K562 (cell line): ENCODE measurements around the gene MYBPH. TPM values are rescaled to one million over a fixed set of nuclear protein-coding genes. Genes with fewer than 3 reads are reported as not detected.

ENCODE experiments used
- ATAC-seq: fragments of 200-7000 bp; cut with Tn5 transposase; 3 replicates; pipeline ENCODE4 v1.9.1; 2020; ENCODE audit warnings: moderate library complexity
- BruUV-seq: library from RNA; stranded (reverse); fragments of 400-500 nt; replicated peaks from 2 replicates; lab custom pipeline; 2021; lab: Mats Ljungman, UMichigan
- CTCF ChIA-PET: fragments of 300-600 bp; formaldehyde crosslinking; extraction: SDS; loops from one replicate; lab custom pipeline; 2021; ENCODE audit warnings: low intra/inter-chr PET ratio; lab: Yijun Ruan, JAX
- POLR2A ChIA-PET: fragments of 300-600, 350-650 bp; sonication (Branson Sonifier 250); formaldehyde crosslinking; extraction: SDS; loops from one replicate; lab custom pipeline; 2021; ENCODE audit warnings: antibody characterized with exemption, inconsistent platforms; lab: Yijun Ruan, JAX
- DNase-seq, 4 experiments: peaks; one replicate each; pipeline versions ENCODE4 v3.0.0 to v3.0.0-alpha.2; 2011 to 2018; ENCODE audit warnings: low spot score in 3 of 4, mixed read lengths in 3 of 4; ENCODE audit errors: extremely low read depth in 1 of 4
- FAIRE-seq: peaks from 2 replicates; lab custom pipeline; 2011; peaks lifted over from hg19 to GRCh38; lab: Jason Lieb, UNC
- H2AFZ ChIP-seq: 2 replicates; pipeline ENCODE4 v1.6.0; 2011; ENCODE audit warnings: low read depth, low read length, control low read depth, inconsistent platforms
- H3K27ac ChIP-seq: fragments of 200-600 bp; 3 replicates; pipeline ENCODE4 v1.8.0; 2011; ENCODE audit warnings: low read depth, mild to moderate bottlenecking, control low read depth, inconsistent platforms, low read length, moderate library complexity, mixed read lengths; ENCODE audit errors: extremely low read depth
- H3K27me3 ChIP-seq, 2 experiments: fragments of 300-600 bp in 1 of 2; 2 replicates in 1 of 2; 3 replicates in 1 of 2; pipeline versions ENCODE4 v1.6.0 to v1.8.0; 2011; ENCODE audit warnings: inconsistent platforms in 2 of 2, low read length in 2 of 2, mild to moderate bottlenecking in 1 of 2, mixed read lengths in 1 of 2, moderate library complexity in 1 of 2; ENCODE audit not compliant: control insufficient read depth in 2 of 2, insufficient read depth in 2 of 2
- H3K36me3 ChIP-seq: fragments of 300-600 bp; 3 replicates; pipeline ENCODE4 v1.8.0; 2011; ENCODE audit warnings: mild to moderate bottlenecking, low read length, inconsistent platforms; ENCODE audit not compliant: control insufficient read depth, insufficient read depth
- H3K4me1 ChIP-seq, 2 experiments: fragments of 200-600 bp in 1 of 2; replicated peaks in 1 of 2; 2 replicates in 1 of 2; 3 replicates in 1 of 2; pipeline versions ENCODE4 v1.5.1 to v1.8.0; 2011; ENCODE audit warnings: inconsistent platforms in 2 of 2, low read length in 2 of 2, mild to moderate bottlenecking in 1 of 2, mixed read lengths in 1 of 2, moderate library complexity in 1 of 2; ENCODE audit not compliant: control insufficient read depth in 2 of 2, insufficient read depth in 2 of 2
- H3K4me2 ChIP-seq: 2 replicates; pipeline ENCODE4 v1.6.1; 2011; ENCODE audit warnings: low read length, control low read depth, inconsistent platforms, mixed read lengths; ENCODE audit not compliant: insufficient read depth
- H3K4me3 ChIP-seq: fragments of 200-600 bp; sonication (generic), shearing (Covaris generic); 2 replicates; pipeline ENCODE4 v1.5.1; 2016; ENCODE audit warnings: control low read depth, inconsistent platforms
- H3K79me2 ChIP-seq: fragments of 200-600 bp; 3 replicates; pipeline ENCODE4 v1.8.0; 2011; ENCODE audit warnings: low read length, inconsistent platforms; ENCODE audit not compliant: control insufficient read depth, insufficient read depth
- H3K9ac ChIP-seq, 2 experiments: 2 replicates each; pipeline versions ENCODE4 v1.6.0 to v1.6.1; 2011; ENCODE audit warnings: low read depth in 2 of 2, low read length in 2 of 2, control low read depth in 1 of 2, inconsistent platforms in 1 of 2, mild to moderate bottlenecking in 1 of 2, mixed read lengths in 1 of 2; ENCODE audit not compliant: insufficient read depth in 1 of 2
- H3K9me1 ChIP-seq: one replicate; pipeline ENCODE4 v1.6.0; 2011; ENCODE audit warnings: inconsistent platforms, mild to moderate bottlenecking, low read length, moderate library complexity; ENCODE audit not compliant: control insufficient read depth, insufficient read depth
- H3K9me3 ChIP-seq: replicated peaks from 2 replicates; pipeline ENCODE4 v1.5.1; 2011; ENCODE audit warnings: low read depth, low read length, inconsistent platforms; ENCODE audit not compliant: control insufficient read depth, insufficient read depth
- H4K20me1 ChIP-seq: replicated peaks from 2 replicates; pipeline ENCODE4 v1.6.1; 2011; ENCODE audit warnings: low read length, inconsistent platforms, mixed read lengths; ENCODE audit not compliant: control insufficient read depth, insufficient read depth
- MYBL2 ChIP-seq, 2 experiments: fragments of 450-650 bp in 1 of 2; sonication (generic) in 1 of 2; formaldehyde crosslinking in 1 of 2; IDR thresholded peaks; 2 replicates each; pipeline versions ENCODE4 v1.6.1 to v1.8.1; 2017 to 2022; ENCODE audit warnings: borderline replicate concordance in 1 of 2, inconsistent platforms in 1 of 2, low read depth in 1 of 2, mild to moderate bottlenecking in 1 of 2, missing genetic modification reagents in 1 of 2, moderate library complexity in 1 of 2
- RBM34 ChIP-seq: fragments of 200-400 bp; formaldehyde crosslinking; IDR thresholded peaks from 2 replicates; pipeline ENCODE4 v1.6.1; 2018; ENCODE audit warnings: low read length, borderline replicate concordance; ENCODE audit not compliant: insufficient read depth
- RNF2 ChIP-seq: sonication (generic); IDR thresholded peaks from 2 replicates; pipeline ENCODE4 v1.6.1; 2016
- SP2 ChIP-seq: IDR thresholded peaks from 2 replicates; pipeline ENCODE4 v1.6.1; 2011; ENCODE audit warnings: mild to moderate bottlenecking, low read depth, low read length, moderate library complexity; ENCODE audit not compliant: poor library complexity, severe bottlenecking; ENCODE audit errors: extremely low read depth
- SRSF9 ChIP-seq: fragments of 200-400 bp; formaldehyde crosslinking; IDR thresholded peaks from 2 replicates; pipeline ENCODE4 v1.6.1; 2017; ENCODE audit warnings: low read depth, low read length, borderline replicate concordance
- WGBS: fragments of 100-300 bp; shearing (Covaris generic); methylation state at CpG from one replicate; pipeline ENCODE4 v1.1.6; 2016; ENCODE audit warnings: low coverage, mixed read lengths; ENCODE audit not compliant: insufficient coverage; ENCODE audit errors: missing lambda C conversion rate; 5-methylcytosine and 5-hydroxymethylcytosine counted together
- in situ Hi-C: fragments of 300-500 bp; cut with MboI; formaldehyde crosslinking; loops from 4 replicates; pipeline ENCODE4 v1.15.0; 2018; ENCODE audit warnings: inconsistent platforms, mixed read lengths
- intact Hi-C: fragments of 100-400 bp; cut with micrococcal nuclease; formaldehyde crosslinking; loops from 2 replicates; pipeline ENCODE4 v1.14.2; 2022
- polyA plus RNA-seq, 8 experiments: library from polyadenylated mRNA; depleted of rRNA in 4 of 8; stranded (reverse) in 5 of 8; unstranded in 3 of 8; fragments of >200 nt; fragmentation: Nextera tagmentation in 2 of 8; fragmentation: Illumina TruSeq in 1 of 8; extraction: Ambion mirVana in 2 of 8; extraction: Trizol in 1 of 8; gene quantifications; 2 replicates each; pipeline versions ENCODE4 v1.2.1 to v1.2.3, GENCODE V29; 2011 to 2014; ENCODE audit warnings: inconsistent platforms in 1 of 8, missing spikeins in 1 of 8
- total RNA-seq, 7 experiments: library from RNA; depleted of rRNA in 6 of 7; stranded (reverse); fragments of >200 nt in 6 of 7; fragmentation: Illumina TruSeq in 2 of 7; extraction: Trizol in 2 of 7; gene quantifications; 2 replicates each; pipeline versions ENCODE4 v1.2.1 to v1.2.3, GENCODE V29; 2011 to 2021; ENCODE audit warnings: low replicate concordance in 1 of 7
- TF ChIP-seq, protein P1 (sequence below): fragments of 450-650 bp; IDR thresholded peaks from 2 replicates; pipeline ENCODE4 v1.6.1; 2018; ENCODE audit not compliant: partially characterized antibody
- TF ChIP-seq, protein P2 (sequence below), 2 experiments: fragments of 450-650 bp; IDR thresholded peaks; 2 replicates each; pipeline ENCODE4 v1.6.1; 2016; ENCODE audit warnings: mild to moderate bottlenecking in 2 of 2, borderline replicate concordance in 1 of 2, low read depth in 1 of 2, moderate library complexity in 1 of 2
- TF ChIP-seq, protein P3 (sequence below): fragments of 450-650 bp; IDR thresholded peaks from 2 replicates; pipeline ENCODE4 v1.6.1; 2016

The MYBPH gene
- total and polyA plus RNA-seq, 9 of the 15 experiments (the other 6 are each of a cell fraction or from before 2014, with no cell fraction given): 0.13 TPM; not detected in 8

GRCh38 chr1:203187304-203187685 lies 11.7 kb upstream of the MYBPH start:
- no peak overlapping the region for H3K27ac ChIP-seq
- no peaks in the 10 kb centered on the region for H3K9me3 ChIP-seq
- ATAC-seq (no peak), FAIRE-seq (no peak), DNase-seq (no peak)
- CTCF ChIA-PET: no interaction called here
- H3K27me3 ChIP-seq: peaks cover 20 to 41% of the 10 kb centered on the region in 2 experiments
- POLR2A ChIA-PET: no interaction called here
- no peaks in the 10 kb centered on the region for H3K4me1 ChIP-seq
- intact Hi-C loops: no loop called here
- no peak overlapping the region for H3K9ac ChIP-seq
- WGBS: 0% methylated on average over 7 of the region's 7 CpGs
- H3K4me3 ChIP-seq: no peak overlapping the region
- peaks cover 3% of the 10 kb centered on the region for H4K20me1 ChIP-seq
- no peaks in the 10 kb centered on the region for H3K79me2 ChIP-seq
- no peak overlapping the region for H3K4me2 ChIP-seq
- H3K36me3 ChIP-seq: no peaks in the 10 kb centered on the region
- BruUV-seq: no TSS peak
- no peak overlapping the region for H2AFZ ChIP-seq
- no peaks in the 10 kb centered on the region for H3K9me1 ChIP-seq
- in situ Hi-C loops: no loop called here
- TF ChIP-seq, protein P1, sequence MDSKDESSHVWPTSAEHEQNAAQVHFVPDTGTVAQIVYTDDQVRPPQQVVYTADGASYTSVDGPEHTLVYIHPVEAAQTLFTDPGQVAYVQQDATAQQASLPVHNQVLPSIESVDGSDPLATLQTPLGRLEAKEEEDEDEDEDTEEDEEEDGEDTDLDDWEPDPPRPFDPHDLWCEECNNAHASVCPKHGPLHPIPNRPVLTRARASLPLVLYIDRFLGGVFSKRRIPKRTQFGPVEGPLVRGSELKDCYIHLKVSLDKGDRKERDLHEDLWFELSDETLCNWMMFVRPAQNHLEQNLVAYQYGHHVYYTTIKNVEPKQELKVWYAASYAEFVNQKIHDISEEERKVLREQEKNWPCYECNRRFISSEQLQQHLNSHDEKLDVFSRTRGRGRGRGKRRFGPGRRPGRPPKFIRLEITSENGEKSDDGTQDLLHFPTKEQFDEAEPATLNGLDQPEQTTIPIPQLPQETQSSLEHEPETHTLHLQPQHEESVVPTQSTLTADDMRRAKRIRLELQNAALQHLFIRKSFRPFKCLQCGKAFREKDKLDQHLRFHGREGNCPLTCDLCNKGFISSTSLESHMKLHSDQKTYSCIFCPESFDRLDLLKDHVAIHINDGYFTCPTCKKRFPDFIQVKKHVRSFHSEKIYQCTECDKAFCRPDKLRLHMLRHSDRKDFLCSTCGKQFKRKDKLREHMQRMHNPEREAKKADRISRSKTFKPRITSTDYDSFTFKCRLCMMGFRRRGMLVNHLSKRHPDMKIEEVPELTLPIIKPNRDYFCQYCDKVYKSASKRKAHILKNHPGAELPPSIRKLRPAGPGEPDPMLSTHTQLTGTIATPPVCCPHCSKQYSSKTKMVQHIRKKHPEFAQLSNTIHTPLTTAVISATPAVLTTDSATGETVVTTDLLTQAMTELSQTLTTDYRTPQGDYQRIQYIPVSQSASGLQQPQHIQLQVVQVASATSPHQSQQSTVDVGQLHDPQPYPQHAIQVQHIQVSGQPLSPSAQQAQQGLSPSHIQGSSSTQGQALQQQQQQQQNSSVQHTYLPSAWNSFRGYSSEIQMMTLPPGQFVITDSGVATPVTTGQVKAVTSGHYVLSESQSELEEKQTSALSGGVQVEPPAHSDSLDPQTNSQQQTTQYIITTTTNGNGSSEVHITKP: no peak
- TF ChIP-seq SRSF9 (no peak), RBM34 (no peak), SP2 (no peak), RNF2 (no peak), MYBL2 (IDR thresholded peaks at IDR 0.05; ENCODE audit: low read depth) (no peak), MYBL2 (CRISPR knock-in tag; IDR thresholded peaks at IDR 0.05; ENCODE audit: borderline replicate concordance) (no peak)
- TF ChIP-seq, protein P2, sequence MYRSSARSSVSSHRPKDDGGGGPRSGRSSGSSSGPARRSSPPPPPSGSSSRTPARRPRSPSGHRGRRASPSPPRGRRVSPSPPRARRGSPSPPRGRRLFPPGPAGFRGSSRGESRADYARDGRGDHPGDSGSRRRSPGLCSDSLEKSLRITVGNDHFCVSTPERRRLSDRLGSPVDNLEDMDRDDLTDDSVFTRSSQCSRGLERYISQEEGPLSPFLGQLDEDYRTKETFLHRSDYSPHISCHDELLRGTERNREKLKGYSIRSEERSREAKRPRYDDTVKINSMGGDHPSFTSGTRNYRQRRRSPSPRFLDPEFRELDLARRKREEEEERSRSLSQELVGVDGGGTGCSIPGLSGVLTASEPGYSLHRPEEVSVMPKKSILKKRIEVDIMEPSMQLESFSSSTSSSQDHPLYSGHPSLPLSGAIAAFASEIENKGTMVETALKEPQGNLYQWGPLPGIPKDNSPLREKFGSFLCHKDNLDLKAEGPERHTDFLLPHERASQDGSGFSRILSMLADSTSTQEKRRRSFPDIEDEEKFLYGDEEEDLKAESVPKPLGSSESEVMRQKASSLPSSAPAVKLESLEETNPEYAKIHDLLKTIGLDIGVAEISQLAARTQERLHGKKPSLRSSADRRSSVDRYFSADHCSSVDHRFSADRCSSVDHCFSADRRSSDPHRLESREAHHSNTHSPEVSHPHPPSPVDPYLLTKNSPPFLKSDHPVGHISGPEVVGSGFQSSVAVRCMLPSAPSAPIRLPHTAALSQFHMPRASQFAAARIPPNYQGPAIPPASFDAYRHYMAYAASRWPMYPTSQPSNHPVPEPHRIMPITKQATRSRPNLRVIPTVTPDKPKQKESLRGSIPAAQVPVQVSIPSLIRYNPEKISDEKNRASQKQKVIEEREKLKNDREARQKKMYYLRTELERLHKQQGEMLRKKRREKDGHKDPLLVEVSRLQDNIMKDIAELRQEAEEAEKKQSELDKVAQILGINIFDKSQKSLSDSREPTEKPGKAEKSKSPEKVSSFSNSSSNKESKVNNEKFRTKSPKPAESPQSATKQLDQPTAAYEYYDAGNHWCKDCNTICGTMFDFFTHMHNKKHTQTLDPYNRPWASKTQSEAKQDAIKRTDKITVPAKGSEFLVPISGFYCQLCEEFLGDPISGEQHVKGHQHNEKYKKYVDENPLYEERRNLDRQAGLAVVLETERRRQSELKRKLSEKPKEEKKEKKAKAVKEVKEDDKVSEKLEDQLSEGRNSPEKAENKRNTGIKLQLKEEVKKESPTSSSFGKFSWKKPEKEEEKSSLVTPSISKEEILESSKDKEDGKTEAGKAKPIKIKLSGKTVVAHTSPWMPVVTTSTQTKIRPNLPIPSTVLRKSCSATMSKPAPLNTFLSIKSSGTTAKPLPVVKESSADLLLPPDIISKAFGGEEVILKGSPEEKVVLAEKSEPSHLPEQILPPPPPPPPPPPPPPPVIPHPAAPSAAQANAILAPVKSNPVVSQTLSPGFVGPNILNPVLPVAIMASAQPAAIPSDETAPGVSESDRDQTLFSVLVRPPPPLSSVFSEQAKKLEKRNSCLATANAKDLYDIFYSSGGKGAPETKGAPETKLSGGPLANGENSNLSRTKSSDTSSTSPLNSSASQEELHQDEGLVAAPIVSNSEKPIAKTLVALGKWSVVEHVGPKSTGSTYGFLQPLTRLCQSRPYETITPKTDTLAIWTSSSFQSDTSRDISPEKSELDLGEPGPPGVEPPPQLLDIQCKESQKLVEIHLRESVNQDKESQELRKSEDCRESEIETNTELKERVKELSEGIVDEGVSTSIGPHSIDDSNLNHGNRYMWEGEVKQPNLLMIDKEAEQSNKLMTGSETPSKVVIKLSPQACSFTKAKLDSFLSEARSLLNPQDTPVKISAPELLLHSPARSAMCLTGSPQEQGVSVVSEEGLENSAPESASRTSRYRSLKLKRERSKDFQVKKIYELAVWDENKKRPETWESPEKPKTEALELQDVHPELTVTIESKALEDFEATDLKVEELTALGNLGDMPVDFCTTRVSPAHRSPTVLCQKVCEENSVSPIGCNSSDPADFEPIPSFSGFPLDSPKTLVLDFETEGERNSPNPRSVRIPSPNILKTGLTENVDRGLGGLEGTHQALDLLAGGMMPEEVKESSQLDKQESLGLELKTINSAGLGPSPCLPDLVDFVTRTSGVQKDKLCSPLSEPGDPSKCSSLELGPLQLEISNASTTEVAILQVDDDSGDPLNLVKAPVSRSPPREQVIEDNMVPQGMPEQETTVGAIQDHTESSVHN (IDR thresholded peaks at IDR 0.05; ENCODE audit: borderline replicate concordance in 1 of 2, low read depth in 1 of 2): no peak
- TF ChIP-seq, protein P3, sequence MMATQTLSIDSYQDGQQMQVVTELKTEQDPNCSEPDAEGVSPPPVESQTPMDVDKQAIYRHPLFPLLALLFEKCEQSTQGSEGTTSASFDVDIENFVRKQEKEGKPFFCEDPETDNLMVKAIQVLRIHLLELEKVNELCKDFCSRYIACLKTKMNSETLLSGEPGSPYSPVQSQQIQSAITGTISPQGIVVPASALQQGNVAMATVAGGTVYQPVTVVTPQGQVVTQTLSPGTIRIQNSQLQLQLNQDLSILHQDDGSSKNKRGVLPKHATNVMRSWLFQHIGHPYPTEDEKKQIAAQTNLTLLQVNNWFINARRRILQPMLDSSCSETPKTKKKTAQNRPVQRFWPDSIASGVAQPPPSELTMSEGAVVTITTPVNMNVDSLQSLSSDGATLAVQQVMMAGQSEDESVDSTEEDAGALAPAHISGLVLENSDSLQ: no peak
